GM19025 (cell line): ENCODE measurements around the gene WIZ.
"Not testable (repeated sequence)": the region's sequence is repeated elsewhere in the genome, so short reads cannot be mapped to it uniquely, and the experiment has no call there.

Source experiments
- ATAC-seq: cut with Tn5 transposase; IDR thresholded peaks from one replicate; pipeline ENCODE4 v1.9.1; 2021; ENCODE audit warnings: mild to moderate bottlenecking, low read depth, moderate library complexity; ENCODE audit not compliant: unreplicated experiment

Gene WIZ

DNA sequence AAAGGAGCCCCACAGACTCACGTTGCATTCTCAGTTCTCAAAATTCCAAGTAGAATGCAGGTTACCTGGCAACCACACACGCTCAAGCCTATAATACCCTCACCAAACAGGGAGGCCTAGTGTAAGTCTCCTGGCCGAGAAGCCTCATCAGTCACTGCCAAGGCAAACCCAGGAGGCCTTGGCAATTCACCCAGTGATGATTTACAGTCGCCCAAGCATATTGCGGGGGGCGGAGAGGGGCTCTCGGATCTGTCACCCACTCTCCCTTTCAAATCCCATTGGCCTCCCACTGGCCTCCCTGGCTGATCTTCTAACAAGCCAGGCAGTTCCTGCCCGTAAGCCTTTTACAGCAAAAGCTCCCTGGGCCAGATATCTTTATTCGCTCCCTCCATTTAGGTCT lies 32.1 kb downstream of the WIZ start:
- ATAC-seq = no peak

DNA sequence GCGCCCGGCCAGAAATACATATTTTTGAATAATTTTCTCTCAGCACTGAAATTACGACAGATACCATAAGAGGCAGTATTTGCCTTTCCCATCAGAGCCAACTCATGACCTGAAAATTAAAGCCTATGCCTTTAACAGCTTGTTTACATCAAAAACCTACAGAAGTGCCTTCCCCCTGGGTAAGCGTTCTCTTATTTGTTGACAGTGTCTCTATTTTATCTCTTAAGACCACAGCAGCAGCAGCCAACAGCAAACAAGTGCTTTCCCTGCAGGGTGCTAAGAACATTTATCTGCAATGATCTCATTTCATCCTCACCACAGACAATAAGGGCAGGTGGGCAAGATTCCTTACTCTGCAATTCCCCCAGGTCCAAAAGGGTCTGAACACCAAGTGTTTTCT lies 36.9 kb downstream of the WIZ start:
- no peak for ATAC-seq

DNA sequence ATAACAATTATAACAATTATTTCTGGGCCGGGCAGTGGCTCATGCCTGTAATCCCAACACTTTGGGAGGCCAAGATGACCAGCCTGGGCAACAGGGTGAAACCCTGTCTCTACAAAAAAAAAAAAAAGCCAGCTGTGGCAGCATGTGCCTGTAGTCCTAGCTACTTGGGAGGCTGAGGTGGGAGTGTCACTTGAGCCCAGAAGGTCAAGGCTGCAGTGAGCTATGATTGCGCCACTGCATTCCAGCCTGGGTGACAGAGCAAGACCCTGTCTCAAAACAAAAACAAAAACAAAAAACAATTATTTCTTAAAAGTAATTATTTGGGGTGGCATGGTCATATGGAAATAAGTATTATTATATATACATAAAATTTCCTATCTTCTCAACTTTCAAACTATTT lies 38.4 kb downstream of the WIZ start:
- ATAC-seq = not testable (repeated sequence)

- ATAC-seq = no peak
Measured at GRCh38 chr19:15404780-15405211, 45.0 kb downstream of the WIZ start.

DNA sequence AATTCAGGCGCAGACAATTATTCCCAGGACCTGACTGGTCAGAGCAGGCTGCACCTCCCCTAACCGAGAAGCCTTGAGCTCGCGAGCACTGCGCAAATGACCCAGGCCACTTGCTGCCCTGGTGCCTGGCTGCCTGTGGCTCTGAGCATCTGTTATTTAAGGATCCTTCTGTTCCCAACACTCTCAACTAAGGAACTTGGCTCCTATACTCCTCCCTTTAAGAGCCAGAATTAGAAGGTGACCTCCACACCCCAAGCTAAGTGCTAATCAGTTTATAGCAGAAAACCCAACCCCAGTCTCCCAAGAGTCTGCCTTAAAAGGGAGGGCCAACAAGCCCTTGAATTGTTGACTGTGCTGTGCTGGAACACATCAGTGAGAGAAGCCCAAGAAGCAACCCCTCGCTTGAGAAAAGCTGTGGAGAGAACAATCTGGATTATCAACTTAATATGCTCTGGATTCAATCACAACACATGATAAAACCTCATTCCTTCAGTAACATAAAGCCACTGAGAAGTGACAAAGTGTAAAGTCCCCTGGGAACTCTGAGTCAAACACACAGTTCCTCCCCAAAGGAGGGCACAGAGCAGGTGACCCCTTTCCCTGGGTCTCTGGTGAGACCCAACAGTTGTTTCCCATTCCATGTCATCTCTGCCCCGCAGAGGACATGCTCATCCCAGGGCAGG lies 45.5 kb downstream of the WIZ start:
- ATAC-seq = no peak

DNA sequence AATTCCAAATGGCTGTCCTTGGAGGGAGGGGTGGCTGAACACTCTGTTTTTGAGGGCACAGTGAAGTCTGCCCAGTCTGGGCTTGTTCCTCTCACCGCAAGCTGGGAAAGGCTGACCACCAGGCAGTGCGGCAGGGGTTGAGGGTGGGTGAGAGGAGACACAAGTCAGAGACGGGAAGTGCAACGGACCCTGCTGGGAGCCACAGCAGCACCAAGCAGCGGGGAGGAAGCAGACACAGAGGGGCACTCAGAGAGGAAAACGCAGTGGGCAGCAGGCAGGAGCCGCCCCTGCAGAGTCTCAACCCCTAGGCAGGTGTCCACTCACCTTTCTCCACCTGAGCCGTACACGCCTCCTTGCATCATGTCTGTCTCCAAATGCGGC lies 46.6 kb downstream of the WIZ start:
- ATAC-seq = no peak

DNA sequence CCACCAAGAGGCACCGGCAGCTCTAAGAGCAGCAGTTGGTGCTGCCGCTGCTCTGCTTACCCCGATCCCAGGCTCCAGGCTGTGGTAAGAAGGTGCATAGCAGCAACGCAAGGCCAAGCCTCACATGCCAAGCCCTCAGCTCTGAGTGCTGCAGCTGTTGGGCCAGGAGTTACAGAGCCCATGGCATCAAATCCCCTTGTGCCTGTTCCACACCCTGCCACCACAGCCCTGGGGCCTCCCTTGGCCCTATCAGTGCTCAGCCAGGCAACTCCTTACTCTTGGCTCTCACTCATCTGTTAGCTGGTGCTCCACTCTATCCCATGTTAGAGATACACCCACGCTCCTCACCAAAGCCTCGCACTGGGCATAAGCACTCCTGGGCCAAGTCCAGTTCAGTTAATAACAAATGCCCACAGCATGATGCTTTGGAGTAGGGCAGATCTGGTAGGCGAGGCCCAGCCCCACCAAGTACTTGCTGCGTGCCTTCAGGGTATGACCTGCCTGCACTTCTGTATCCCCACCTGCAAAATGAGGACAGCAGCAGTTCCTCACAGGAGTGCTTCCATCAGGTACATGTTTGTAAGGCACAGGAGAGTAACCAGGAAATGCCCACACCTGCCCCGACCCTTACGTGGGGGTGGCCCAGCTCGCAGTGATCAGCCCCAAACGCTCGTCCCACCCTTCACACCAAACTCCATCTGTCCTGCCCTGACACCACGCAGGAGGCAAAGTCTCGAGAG lies 47.2 kb downstream of the WIZ start:
- no peak for ATAC-seq

GRCh38 chr19:15401397-15401710 lies 48.4 kb downstream of the WIZ start:
- ATAC-seq = no peak

- no peak for ATAC-seq
Measured at GRCh38 chr19:15400521-15401396, 49.0 kb downstream of the WIZ start.

- ATAC-seq = no peak
Measured at GRCh38 chr19:15399635-15400034, 50.1 kb downstream of the WIZ start.

- ATAC-seq = no peak
Measured at GRCh38 chr19:15399234-15399515, 50.6 kb downstream of the WIZ start.

GRCh38 chr19:15398501-15399233 lies 51.1 kb downstream of the WIZ start:
- no peak for ATAC-seq

GRCh38 chr19:15397782-15398181 lies 52.0 kb downstream of the WIZ start:
- ATAC-seq = no peak

GRCh38 chr19:15397236-15397635 lies 52.5 kb downstream of the WIZ start:
- ATAC-seq = no peak

DNA sequence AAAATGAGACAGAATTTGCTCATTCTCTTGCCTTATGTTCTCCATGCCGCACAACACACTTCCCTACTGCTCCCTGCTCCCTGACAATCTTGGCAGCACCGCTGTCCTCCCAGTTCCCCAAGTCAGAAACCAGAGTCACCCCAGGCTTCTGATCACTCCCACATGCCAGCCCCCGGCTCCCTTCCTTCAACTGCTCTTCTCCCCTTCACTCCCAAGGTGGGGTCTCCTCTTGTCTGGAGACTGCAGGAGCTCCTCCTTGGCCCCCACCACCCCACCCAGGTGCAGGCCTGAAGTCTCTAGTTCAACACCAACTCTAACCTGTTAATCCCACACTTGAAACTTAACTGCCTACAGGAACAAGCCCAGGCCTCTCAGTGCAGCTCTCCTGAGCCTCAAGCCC lies 53.3 kb downstream of the WIZ start:
- no peak for ATAC-seq

DNA sequence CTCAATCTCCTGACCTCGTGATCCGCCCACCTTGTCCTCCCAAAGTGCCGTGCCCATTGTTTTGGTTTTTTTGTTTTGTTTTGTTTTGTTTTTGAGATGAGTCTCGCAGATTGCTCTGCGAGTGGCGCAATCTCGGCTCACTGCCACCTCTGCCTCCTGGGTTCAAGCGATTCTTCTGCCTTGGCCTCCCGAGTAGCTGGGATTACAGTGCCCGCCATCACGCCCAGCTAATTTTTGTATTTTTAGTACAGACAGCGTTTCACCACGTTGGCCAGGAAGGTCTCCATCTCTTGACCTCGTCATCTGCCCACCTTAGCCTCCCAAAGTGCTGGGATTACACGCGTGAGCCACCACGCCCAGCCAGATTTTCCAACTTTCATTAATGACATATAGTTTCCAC lies 54.5 kb downstream of the WIZ start:
- not testable (repeated sequence) for ATAC-seq

- ATAC-seq = no peak
Measured at GRCh38 chr19:15394426-15394825, 55.3 kb downstream of the WIZ start.

DNA sequence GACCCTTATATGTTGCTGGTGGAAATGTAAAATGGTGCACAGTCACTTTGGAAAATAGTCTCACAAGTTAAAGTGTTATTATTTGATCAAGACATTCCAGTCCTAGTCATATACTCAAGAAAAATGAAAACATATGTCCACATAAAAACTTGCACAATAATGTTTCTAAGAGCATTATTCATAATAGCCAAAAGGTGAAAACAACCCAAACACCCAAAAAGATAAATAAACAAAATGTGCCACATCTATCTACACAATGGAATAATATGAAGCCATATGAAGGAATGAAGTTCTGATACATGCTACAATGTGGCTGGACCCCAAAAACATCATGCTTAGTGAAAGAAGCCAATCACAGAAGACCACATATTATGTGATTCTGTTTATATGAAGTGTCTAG lies 55.8 kb downstream of the WIZ start:
- ATAC-seq = no peak

DNA sequence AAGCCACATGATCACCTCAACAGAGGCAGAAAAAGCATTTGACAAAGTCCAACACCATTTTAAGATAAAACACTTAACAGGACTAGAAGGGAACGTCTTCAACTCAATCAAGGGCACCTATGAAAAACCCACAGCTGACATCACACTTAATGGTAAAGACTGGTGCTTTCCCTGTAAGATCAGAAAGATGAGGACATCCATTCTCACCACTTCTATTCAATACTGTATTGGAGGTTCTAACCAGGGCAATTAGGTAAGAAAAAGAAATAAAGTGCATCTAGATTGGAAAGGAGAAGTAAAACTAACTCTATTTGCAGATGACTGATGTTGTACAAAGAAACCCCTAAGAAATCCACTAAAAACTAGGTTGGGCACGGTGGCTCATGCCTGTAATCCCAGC lies 58.9 kb downstream of the WIZ start:
- ATAC-seq = no peak

- no peak for ATAC-seq
Measured at GRCh38 chr19:15381864-15382263, 67.9 kb downstream of the WIZ start.

- no peak for ATAC-seq
Measured at GRCh38 chr19:15381429-15381828, 68.3 kb downstream of the WIZ start.
